NCI-H69 (cell line): ENCODE data around the gene CLEC2L.

Source experiments
- DNase-seq: peaks from one replicate; lab custom pipeline; 2025; lab: John Stamatoyannopoulos, UW

The CLEC2L gene

GRCh38 chr7:139523199-139523941 lies at the start of gene CLEC2L:
CLEC2L (plus strand) TSS chr7:139523685; CDS start chr7:139523928, 243 bp downstream.
- peak; percentile 62 for DNase-seq

GRCh38 chr7:139476139-139476538 lies 47.3 kb upstream of the CLEC2L start:
- no peak for DNase-seq

DNA sequence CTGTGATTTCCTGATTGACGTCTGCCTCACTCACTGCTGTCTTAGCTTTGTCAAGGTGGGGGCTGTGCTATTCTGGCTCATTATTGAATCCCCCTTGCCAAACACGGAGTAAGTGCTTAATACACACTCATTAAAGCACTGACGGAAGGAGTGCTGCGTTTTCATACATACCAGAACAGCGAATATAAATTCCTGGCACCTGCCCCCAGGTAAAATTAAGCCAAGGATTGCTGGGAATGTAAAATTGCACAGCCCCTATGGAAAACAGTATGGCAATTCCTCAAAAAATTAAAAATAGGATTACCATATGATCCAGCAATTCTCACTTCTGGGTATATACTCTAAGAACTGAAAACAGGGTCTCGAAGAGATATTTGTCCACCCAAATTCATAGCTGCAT lies 46.6 kb upstream of the CLEC2L start:
- no peak for DNase-seq

GRCh38 chr7:139479620-139480019 lies 43.9 kb upstream of the CLEC2L start:
- peak; percentile 71 for DNase-seq

- DNase-seq, result no peak
Observed at GRCh38 chr7:139481364-139481763, 42.1 kb upstream of the CLEC2L start.

DNA sequence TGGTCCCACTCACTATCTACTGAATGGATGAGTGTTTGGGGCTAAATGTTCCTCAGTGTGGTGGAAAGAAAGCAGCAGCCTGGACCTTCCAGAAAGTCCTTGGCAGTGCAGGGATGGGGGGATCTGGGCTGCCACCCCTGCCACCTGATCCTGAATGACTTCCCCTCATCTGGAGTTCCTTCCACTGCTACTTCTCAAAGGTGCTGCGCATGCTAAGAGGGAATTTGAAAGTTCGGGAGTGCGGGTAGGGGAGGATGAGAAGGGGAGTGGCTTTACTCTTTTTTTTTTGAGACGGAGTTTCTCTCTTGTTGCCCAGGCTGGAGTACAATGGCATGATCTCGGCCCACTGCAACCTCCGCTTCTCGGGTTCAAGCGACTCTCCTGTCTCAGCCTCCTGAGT lies 41.4 kb upstream of the CLEC2L start:
- DNase-seq, result no peak

GRCh38 chr7:139482662-139483466 lies 40.6 kb upstream of the CLEC2L start:
- DNase-seq, result peak; percentile 70

GRCh38 chr7:139487366-139488080 lies 36.0 kb upstream of the CLEC2L start:
- no peak for DNase-seq

DNA sequence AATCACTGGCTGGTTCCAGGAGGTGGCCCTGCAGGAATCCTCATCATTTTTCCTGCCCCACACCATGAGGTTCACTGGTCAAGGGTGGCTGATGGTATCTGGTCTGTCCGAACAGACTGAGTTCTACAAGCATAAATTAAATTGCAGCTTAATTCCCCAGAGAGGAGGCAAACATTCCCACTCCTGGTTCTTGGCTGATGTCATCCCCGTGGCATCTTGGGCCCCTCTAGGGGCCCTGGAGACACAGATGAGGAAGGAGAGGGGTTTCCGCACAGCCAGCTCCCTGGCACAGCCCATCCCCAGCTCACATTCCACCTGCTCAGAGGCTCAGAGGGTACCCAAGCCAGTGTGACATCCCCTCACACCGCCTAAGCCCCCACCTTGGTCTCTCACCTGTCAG lies 34.7 kb upstream of the CLEC2L start:
- peak; percentile 47 for DNase-seq

DNA sequence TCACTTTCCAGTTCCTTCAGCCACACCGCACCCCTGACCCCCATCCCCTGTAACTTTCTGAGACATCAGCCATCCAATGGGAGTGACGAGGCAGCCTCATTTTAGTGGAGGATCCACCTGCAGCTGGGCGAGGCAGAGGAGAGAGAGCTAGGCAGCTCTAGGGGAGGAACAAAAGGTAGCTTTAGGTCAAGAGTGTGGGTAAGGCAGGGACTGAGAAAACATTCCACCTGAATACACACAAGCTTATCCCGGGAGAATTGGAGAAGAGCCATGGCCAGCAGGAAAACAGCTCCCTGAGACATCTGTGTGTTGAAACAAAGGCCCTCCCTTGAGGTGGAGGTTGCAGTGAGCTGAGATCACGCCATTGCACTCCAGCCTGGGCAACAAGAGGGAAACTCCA lies 33.4 kb upstream of the CLEC2L start:
- peak; percentile 91 for DNase-seq

DNA sequence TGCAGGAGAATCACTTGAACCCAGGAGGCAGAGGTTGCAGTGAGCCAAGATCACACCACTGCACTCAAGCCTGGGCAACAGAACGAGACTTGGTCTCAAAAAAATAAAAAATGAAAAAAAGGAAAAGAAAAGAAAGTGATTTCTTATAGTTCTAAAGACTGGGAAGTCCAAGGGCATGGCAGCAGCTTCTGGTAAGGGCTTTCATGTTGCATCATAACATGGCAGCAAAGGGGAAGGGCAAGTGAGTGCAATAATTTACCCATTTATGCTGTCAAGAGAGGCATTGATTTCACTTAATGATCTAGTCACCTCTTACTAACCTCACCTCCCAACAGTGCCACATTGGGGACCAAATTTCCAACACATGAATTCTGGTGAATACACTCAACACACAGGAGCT lies 31.2 kb upstream of the CLEC2L start:
- no peak for DNase-seq

- peak; percentile 94 for DNase-seq
Observed at GRCh38 chr7:139494835-139495579, 28.5 kb upstream of the CLEC2L start.

DNA sequence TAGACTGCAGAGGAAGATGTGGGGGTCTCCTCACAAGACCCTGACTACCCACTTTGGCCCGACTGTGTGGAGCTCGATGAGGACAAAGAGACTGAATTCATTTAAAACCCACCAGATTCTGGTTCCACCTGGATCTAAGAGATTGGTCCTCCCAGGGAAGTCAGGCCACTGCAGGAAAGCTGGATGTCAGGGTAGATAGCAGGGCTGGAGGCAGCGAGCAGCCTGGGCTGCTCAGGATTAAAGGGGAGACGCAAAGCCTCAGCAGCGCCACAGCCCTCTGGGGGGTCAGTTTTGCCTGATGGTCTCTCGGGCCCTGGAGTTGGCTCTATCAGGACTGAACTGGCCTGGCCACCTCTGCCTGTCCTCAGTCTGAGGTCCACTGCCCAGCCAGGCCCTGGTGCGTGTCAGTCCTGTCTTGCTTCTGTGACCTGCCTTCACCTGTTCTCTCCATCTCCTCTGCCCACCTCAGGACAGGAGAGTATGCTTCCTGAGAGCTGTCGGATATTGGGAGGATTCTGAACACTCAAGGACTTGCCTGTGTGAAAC lies 27.8 kb upstream of the CLEC2L start:
- DNase-seq, result no peak

DNA sequence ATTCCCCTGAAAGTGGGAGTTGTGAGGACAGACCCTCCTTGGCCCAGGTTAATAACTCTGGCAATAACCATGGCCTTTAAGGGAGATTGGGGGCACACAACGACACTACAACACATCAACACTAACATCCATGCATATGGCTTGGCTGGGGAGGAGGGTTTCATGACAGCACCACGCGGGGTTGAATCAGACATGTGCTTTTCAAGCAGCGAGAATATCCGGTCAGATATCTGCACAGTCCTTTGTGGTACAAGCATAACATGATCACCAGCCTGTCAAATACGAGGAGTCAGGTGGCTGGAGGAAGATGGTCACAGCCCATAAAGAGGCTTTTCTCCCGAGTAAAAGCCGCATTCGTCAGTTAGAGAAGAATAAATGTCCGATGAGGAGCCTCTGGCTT lies 27.0 kb upstream of the CLEC2L start:
- DNase-seq, result no peak

DNA sequence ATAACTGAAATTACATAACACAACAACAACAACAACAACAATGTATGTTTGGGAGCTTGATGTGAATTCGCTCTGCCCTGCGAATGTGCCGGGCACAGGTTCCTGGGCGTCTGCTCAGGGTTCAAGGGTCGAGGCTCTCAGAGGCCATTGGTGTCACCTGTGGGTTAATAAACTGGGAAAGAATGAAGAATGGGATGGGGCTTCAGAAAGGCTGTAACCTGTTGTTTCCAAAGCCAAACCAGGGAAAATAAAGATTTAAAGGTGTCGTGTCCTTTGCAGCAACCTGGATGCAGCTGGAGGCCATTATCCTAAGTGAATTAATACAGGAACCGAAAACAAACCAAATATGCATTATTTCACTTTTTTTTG lies 22.7 kb upstream of the CLEC2L start:
- DNase-seq, result no peak

- DNase-seq, result no peak
Observed at GRCh38 chr7:139502226-139502625, 21.3 kb upstream of the CLEC2L start.

GRCh38 chr7:139505563-139505962 lies 17.9 kb upstream of the CLEC2L start:
- peak; percentile 44 for DNase-seq

GRCh38 chr7:139509535-139509934 lies 13.9 kb upstream of the CLEC2L start:
- DNase-seq, result no peak

- no peak for DNase-seq
Observed at GRCh38 chr7:139511315-139511714, 12.2 kb upstream of the CLEC2L start.

- DNase-seq, result no peak
Observed at GRCh38 chr7:139515266-139515665, 8.2 kb upstream of the CLEC2L start.

DNA sequence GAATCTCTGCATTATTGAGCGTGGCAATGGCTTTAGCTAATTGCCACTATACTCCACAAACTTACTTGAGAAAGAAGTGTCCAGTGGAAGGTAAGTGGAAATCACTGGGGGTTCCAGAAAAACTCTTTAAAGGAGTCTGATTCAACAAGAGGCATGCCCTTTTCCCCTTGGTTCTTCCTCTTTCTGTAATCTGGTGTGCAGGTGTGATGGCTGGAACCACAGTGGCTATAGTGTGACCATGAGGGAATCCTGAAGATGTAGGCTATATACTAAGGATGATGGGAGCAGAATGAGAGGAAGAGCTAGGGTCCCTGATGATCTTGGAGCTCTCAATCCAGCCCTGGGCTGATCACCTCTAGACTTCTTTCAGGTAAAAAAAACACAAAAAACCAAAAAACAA lies 2.0 kb upstream of the CLEC2L start:
- DNase-seq, result no peak

DNA sequence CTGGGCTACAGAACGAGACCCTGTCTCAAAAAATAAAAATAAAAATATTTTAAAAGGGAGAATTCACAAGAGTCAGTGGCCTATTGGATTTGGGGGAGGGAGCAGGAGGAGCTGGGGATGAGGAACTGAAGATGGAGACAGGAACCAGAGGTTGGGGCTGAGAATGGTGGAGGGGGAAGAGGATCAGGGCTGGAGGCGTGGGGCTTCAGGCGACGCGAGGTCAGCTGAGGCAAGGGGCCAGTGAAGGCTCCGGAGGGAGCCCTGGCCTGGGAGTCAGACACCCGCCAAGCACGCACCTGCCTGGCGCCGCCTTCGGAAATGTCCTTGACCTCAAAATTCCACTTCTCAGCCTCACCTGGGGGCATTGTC lies 671 bp upstream of the CLEC2L start:
- no peak for DNase-seq
